ENCODE data around the gene FALEC.

DNA sequence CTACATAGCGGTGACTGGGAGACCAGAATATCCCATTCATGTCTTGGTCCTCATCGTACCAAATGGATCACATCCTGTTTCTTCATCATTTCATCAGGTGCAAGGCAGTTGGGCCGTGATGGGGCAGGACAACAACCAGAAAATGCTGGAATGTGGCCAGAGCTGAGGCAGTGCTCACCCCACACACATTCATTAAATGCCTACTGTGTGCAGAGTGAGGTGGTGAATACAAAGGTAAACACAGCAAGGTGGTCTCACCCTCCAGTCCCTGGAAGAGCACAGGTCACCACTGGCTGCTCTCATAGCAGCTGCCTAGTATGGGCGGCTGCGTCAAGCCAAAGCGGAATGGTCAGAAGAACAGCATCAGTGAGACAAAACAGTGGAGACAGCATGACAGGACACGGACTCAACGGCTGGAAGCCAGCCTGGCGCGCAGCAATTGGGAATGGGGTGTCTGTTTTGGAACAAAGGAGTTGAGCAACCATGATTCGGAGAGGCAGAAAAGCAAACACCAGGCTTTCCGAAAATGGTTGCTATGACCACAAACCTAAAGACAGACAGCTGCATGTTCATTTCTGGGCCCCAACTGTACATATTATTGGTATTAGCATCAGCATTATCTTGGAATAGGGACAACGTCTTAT is 28.1 kb downstream of the FALEC start:
- TF ChIP-seq POLR2A (IDR thresholded peaks at IDR 0.05) (no peak), POLR2AphosphoS5 (IDR thresholded peaks at IDR 0.05) (no peak)
- TF ChIP-seq, protein P1, sequence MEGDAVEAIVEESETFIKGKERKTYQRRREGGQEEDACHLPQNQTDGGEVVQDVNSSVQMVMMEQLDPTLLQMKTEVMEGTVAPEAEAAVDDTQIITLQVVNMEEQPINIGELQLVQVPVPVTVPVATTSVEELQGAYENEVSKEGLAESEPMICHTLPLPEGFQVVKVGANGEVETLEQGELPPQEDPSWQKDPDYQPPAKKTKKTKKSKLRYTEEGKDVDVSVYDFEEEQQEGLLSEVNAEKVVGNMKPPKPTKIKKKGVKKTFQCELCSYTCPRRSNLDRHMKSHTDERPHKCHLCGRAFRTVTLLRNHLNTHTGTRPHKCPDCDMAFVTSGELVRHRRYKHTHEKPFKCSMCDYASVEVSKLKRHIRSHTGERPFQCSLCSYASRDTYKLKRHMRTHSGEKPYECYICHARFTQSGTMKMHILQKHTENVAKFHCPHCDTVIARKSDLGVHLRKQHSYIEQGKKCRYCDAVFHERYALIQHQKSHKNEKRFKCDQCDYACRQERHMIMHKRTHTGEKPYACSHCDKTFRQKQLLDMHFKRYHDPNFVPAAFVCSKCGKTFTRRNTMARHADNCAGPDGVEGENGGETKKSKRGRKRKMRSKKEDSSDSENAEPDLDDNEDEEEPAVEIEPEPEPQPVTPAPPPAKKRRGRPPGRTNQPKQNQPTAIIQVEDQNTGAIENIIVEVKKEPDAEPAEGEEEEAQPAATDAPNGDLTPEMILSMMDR (IDR thresholded peaks at IDR 0.05 in 8 of 11, conservative IDR thresholded peaks at IDR 0.05 in 3 of 11), result no peak
